HL-60/S4 (cell line): ENCODE results near the gene MPPED1.

ENCODE experiments used
- in situ Hi-C: fragments of 300-500 bp; cut with MboI; formaldehyde crosslinking; loops from 2 replicates; pipeline ENCODE4 v1.14.3; 2022; ENCODE audit warnings: low sequenced_read_pairs

MPPED1 gene

DNA sequence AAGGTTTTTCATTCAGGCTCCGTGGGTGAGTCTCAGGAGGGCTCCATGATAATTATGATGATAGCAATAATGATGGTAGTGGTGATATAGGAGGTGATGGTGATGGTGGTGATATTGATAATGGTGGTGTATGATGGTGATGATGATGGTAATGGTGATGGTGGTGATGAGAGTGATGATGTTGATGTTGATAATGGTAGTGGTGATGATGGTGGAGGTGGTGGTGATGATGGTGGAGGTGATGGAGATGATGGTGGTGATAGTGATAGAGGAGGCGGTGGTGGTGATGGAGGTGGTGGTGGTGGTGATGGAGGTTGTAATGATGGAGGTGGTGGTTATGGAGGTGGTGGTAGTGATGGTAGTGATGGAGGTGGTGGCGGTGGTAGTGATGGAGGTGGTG, 79.4 kb downstream of the MPPED1 start:
- in situ Hi-C loops = no loop called here

DNA sequence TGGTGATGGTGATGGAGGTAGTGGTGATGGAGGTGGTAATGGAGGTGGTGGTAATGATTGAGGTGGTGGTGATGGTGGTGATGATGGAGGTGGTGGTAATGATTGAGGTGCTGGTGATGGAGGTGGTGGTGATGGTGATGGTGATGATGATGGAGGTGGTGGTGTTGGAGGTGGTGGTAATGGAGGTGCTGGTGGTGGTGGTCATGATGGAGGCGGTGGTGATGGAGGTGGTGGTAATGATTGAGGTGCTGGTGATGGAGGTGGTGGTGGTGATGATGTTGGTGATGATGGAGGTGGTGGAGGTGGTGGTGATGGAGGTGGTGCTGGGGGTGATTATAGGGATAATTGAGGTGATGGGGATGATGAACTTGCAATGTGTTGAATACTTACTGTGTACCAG, 79.9 kb downstream of the MPPED1 start:
- in situ Hi-C loops = no loop called here

- in situ Hi-C loops = no loop called here
These were observed 81.5 kb downstream of the MPPED1 start for GRCh38 chr22:43493297-43493696.

DNA sequence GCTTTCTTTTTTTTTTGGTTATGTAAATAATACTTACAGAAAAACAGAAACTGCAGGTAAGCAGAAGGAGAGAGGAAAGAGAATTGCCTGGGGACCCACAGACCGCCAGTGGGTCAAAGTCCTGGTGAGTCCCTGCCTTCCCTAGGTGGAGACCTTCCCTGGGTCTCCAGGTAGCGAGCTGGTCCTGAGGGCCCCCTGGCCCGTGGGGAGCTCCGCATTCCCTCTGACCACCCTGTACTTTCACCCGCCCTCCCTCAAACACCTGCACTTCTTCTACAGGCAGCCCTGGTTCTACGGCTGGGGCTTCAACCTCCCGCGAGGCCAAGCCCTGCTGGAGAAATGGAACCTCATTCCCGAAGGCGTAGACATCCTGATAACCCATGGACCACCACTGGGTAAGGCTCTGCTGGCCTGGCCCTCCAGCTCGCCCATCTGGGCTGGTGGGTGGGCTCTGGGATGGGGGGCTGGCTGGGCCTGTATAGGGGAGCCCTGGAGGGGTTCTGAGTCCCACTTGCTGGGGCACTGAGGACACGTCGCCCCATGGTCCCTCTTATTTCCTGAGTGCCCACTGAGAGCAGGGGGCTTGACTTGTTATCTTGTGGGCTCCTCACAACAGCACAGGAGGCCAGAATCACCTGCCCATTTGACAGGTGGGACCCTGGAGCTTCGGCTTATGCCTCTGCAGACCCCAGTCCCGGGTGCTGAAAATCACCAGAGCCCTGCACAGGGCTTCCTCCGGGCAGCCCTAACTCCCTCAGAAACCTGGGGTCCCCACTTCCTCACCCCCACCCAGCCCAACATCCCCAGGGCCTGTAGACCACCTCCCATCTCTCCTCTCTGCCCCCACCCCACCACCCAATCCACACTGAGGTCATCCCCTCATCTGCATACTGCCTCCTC, 86.4 kb downstream of the MPPED1 start:
- in situ Hi-C loops = no loop called here

- in situ Hi-C loops = no loop called here
These were observed 87.0 kb downstream of the MPPED1 start for GRCh38 chr22:43498856-43499253.

GRCh38 chr22:43500792-43501785, 89.3 kb downstream of the MPPED1 start:
- in situ Hi-C loops = no loop called here

DNA sequence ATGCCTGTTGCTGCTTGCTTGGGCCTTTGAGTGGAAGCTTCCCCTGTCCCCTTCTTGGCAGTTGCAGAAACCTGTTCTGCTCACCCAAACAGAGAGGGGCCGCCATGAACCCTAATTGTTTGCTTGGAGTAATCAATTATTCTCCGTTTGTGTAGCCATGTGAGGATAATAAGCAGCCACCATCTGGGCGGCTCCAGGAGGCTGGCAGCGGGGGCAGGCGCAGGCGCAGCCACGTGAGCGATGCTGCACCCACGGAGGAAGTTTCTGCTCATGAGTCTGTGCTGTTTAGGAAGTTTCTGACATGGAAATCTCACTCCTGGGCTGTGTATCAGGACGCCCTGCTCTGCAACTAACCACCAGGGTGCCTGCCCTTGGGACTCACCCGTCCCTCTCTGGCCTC, 90.1 kb downstream of the MPPED1 start:
- in situ Hi-C loops = no loop called here

GRCh38 chr22:43502306-43502874, 90.6 kb downstream of the MPPED1 start:
- in situ Hi-C loops = no loop called here

GRCh38 chr22:43504068-43504467, 92.3 kb downstream of the MPPED1 start:
- in situ Hi-C loops = no loop called here

- in situ Hi-C loops = no loop called here
These were observed 93.0 kb downstream of the MPPED1 start for GRCh38 chr22:43504666-43505261.

DNA sequence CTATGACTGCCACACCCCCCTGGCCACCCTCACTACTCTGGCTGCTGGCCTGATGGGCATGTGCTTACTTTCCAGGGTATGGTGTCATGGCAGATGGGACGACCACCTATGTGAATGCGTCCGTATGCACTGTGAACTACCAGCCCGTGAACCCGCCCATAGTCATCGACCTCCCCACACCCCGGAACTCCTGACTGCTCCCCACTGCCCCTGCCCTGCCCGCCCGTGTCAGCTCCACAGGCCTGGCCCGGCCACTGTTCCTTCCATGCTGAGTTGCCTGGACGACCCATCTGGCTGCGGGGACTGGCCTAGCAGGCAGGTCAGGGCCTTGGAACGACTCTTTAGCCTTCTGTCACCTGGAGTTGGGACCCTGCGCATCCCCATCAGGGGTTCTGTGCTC, 93.6 kb downstream of the MPPED1 start:
- in situ Hi-C loops = no loop called here

DNA sequence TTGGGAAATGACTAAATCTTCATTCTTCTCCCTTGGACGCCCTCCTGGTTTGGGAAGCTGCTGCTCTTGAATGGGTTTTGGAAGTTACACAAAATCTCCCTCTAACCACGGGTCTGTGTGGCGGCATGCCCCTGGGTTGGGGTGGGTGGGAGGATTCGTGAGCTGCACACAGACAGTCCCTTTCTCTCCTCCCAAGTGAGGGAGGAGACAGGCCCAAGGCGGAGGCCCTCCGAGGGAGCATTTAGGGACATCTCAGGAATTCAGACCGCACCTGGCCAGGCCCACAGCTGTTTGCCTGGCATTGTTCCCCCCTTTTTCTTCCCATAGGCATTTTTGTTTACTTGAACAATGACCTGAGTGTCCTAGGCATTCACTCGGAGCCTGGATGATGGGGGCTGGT, 94.1 kb downstream of the MPPED1 start:
- in situ Hi-C loops = no loop called here

DNA sequence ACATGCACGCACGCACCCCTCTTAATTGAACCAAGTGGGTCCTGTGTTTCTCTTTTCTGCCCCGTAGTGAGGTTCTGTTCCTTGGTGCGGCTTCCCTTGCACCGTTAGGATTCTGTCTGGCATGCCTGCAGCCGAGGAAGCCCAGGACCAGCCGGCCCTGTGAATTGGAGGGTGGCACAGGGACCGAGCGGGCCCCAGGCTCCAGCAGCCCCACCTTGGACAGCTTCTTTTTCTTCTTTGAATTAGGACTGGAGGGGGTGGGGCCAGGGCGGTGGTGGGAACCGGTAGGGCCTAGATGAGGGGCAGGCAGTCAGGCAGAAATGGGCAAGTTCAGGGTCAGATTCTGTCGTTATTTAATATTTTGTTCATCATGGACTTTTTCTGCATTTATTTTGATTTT, 94.7 kb downstream of the MPPED1 start:
- in situ Hi-C loops = no loop called here

- in situ Hi-C loops = no loop called here
These were observed 95.4 kb downstream of the MPPED1 start for GRCh38 chr22:43507235-43507634.

- in situ Hi-C loops = no loop called here
These were observed 96.7 kb downstream of the MPPED1 start for GRCh38 chr22:43508489-43508888.

DNA sequence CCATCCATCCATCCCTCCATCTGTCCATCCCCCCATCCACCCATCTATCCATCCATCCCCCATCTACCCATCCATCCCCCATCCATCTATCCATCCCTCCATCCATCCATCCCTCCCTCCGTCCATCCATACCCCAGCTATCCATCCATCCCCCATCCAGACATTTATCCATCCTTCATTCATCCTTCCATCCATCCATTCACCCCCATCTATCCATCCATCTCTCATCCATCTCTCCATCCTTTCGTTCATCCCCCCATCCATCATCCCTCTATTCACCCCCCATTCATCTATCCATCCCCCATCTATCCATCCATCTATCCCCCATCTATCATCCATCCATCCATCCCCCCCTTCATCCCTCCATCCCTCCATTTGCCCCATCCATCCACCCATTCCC, 97.5 kb downstream of the MPPED1 start:
- in situ Hi-C loops = no loop called here

- in situ Hi-C loops = no loop called here
These were observed 98.7 kb downstream of the MPPED1 start for GRCh38 chr22:43510281-43511070.

- in situ Hi-C loops = no loop called here
These were observed 99.6 kb downstream of the MPPED1 start for GRCh38 chr22:43511276-43511910.

GRCh38 chr22:43512279-43512678, 100.5 kb downstream of the MPPED1 start:
- in situ Hi-C loops = no loop called here
